Measurements from ENCODE around the gene TOPAZ1.

DNA sequence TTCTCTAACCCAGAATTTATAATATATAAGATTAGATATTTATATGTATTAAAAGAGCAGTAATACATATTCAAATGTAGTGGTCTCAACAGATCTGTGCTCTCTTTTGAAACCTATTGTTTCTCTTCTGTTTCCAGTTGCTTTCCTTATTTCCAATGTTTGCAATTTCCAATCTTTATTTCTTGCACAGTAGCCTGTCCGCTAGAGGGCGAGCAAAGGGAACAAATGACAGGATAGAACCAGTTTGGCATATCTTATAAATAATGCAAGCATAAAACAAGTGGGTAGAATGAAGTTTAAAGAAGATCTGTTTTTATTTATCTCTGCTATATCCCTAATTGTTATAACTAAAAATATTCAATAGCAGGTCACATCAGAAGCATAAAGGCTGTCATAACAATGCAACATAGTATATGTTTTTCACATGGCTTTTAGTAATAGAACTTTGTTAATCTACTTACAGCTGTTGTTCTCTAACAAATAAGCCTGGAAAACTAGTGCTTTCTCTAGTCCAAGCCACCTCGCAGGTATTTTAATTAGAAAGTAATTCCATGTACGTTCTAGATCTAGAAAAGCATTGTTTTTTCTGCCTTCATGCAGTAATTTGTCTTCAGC lies 81.8 kb downstream of the TOPAZ1 start:
- TF ChIP-seq, protein P1, sequence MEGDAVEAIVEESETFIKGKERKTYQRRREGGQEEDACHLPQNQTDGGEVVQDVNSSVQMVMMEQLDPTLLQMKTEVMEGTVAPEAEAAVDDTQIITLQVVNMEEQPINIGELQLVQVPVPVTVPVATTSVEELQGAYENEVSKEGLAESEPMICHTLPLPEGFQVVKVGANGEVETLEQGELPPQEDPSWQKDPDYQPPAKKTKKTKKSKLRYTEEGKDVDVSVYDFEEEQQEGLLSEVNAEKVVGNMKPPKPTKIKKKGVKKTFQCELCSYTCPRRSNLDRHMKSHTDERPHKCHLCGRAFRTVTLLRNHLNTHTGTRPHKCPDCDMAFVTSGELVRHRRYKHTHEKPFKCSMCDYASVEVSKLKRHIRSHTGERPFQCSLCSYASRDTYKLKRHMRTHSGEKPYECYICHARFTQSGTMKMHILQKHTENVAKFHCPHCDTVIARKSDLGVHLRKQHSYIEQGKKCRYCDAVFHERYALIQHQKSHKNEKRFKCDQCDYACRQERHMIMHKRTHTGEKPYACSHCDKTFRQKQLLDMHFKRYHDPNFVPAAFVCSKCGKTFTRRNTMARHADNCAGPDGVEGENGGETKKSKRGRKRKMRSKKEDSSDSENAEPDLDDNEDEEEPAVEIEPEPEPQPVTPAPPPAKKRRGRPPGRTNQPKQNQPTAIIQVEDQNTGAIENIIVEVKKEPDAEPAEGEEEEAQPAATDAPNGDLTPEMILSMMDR (conservative IDR thresholded peaks at IDR 0.05; ENCODE audit: low read depth, low read length), result peak; percentile 91
- no peak for TF ChIP-seq EZH2phosphoT487 (IDR thresholded peaks at IDR 0.05; ENCODE audit: borderline replicate concordance, low read length)
- TF ChIP-seq EZH2 (IDR thresholded peaks at IDR 0.05; ENCODE audit: low read length, unreplicated experiment), result no peak
